Spinal cord (tissue), 10 donors: ENCODE measurements around the gene CYSRT1. TPM values are rescaled to one million over a fixed set of nuclear protein-coding genes. Genes with fewer than 3 reads are reported as not detected.
A peak's percentile ranks its signal among the peaks of the same experiment; 100 is the strongest.
"Not testable (repeated sequence)": the region's sequence is repeated elsewhere in the genome, so short reads cannot be mapped to it uniquely, and the experiment has no call there.

Source experiments
- DNase-seq, 6 donors: peaks; one replicate each; pipeline versions ENCODE4 v3.0.0 to v3.0.0-alpha.2; 2013 to 2015; ENCODE audit warnings: low spot score in 6 of 6, low read depth in 4 of 6
- H3K27ac ChIP-seq: one replicate; pipeline ENCODE4 v1.5.1; 2013; ENCODE audit warnings: low read depth, low read length, control low read depth
- H3K27me3 ChIP-seq: one replicate; pipeline ENCODE4 v1.6.1; 2013; ENCODE audit warnings: low read length; ENCODE audit not compliant: control insufficient read depth, insufficient read depth
- H3K36me3 ChIP-seq: one replicate; pipeline ENCODE4 v1.6.1; 2013; ENCODE audit warnings: low read length; ENCODE audit not compliant: control insufficient read depth, insufficient read depth
- H3K4me1 ChIP-seq: one replicate; pipeline ENCODE4 v1.6.1; 2013; ENCODE audit warnings: low read length; ENCODE audit not compliant: control insufficient read depth, insufficient read depth
- H3K4me3 ChIP-seq: one replicate; pipeline ENCODE4 v1.5.1; 2013; ENCODE audit warnings: low read depth, low read length, control low read depth
- H3K9me3 ChIP-seq: one replicate; pipeline ENCODE4 v1.6.1; 2013; ENCODE audit warnings: low read length; ENCODE audit not compliant: control insufficient read depth, insufficient read depth
- WGBS: methylation state at CpG from one replicate; pipeline ENCODE4 v1.1.5; 2013; ENCODE audit warnings: missing lambda C conversion rate; ENCODE audit not compliant: insufficient coverage; 5-methylcytosine and 5-hydroxymethylcytosine counted together
- polyA plus RNA-seq, 2 donors: library from polyadenylated mRNA; unstranded; fragments of 120-200 nt; gene quantifications; one replicate each; pipeline ENCODE4 v1.2.1, GENCODE V29; 2013; ENCODE audit not compliant: insufficient read length in 2 of 2
- total RNA-seq, 2 donors: library from RNA; depleted of rRNA in 1 of 2; stranded (reverse); fragments of 120-200 nt in 1 of 2; fragments of >200 nt in 1 of 2; gene quantifications; one replicate each; pipeline versions ENCODE4 v1.2.3 to v1.2.4, GENCODE V29; 2013 to 2014
- donor health status: healthy.

Gene CYSRT1
- total and polyA plus RNA-seq, 4 donors: 0.69 to 4.5 (median 2.2) TPM

- no peak for DNase-seq
- H3K4me1 ChIP-seq: peaks cover 52% of the 10 kb centered on the region
- no peaks in the 10 kb centered on the region for H3K27me3 ChIP-seq
- H3K4me3 ChIP-seq: no peak overlapping the region
- H3K9me3 ChIP-seq: no peaks in the 10 kb centered on the region
- H3K36me3 ChIP-seq: peaks cover 43% of the 10 kb centered on the region
- H3K27ac ChIP-seq: no peak overlapping the region
- 75% methylated on average over 32 of the region's 35 CpGs for WGBS
Observed at GRCh38 chr9:137235424-137236237, 10.7 kb downstream of the CYSRT1 start.

GRCh38 chr9:137236238-137236935 lies 11.4 kb downstream of the CYSRT1 start:
- Histone ChIP-seq H3K4me1 (peaks cover 52% of the 10 kb centered on the region), H3K36me3 (peaks cover 43% of the 10 kb centered on the region), H3K4me3 (no peak overlapping the region), H3K27ac (no peak overlapping the region), H3K9me3 (no peaks in the 10 kb centered on the region), H3K27me3 (no peaks in the 10 kb centered on the region)
- peak in 2 of 6 donors; percentile 82 to 83 for DNase-seq
- 14% methylated on average over 28 of the region's 31 CpGs for WGBS

- Histone ChIP-seq H3K27ac (peak overlapping the region; percentile 58), H3K27me3 (no peaks in the 10 kb centered on the region), H3K9me3 (no peaks in the 10 kb centered on the region), H3K4me1 (peaks cover 54% of the 10 kb centered on the region), H3K36me3 (peaks cover 46% of the 10 kb centered on the region), H3K4me3 (no peak overlapping the region)
- WGBS: 32% methylated on average over 10 of the region's 11 CpGs
- DNase-seq: no peak
Observed at GRCh38 chr9:137236936-137237421, 12.0 kb downstream of the CYSRT1 start.

- no peaks in the 10 kb centered on the region for H3K27me3 ChIP-seq
- 50% methylated on average over 12 of the region's 13 CpGs for WGBS
- peaks cover 53% of the 10 kb centered on the region for H3K36me3 ChIP-seq
- DNase-seq: peak in 2 of 6 donors; percentile 14 to 56
- H3K9me3 ChIP-seq: no peaks in the 10 kb centered on the region
- no peak overlapping the region for H3K4me3 ChIP-seq
- peaks cover 65% of the 10 kb centered on the region for H3K4me1 ChIP-seq
- peak overlapping the region; percentile 61 for H3K27ac ChIP-seq
Observed at GRCh38 chr9:137237759-137238726, 13.1 kb downstream of the CYSRT1 start.

GRCh38 chr9:137239541-137240200 lies 14.7 kb downstream of the CYSRT1 start:
- Histone ChIP-seq H3K27ac (peak overlapping the region; percentile 95), H3K4me3 (peak overlapping the region; percentile 61), H3K36me3 (peaks cover 64% of the 10 kb centered on the region), H3K4me1 (peaks cover 81% of the 10 kb centered on the region)
- not testable (repeated sequence) for H3K9me3 ChIP-seq, H3K27me3 ChIP-seq, DNase-seq
- WGBS: 47% methylated on average over 3 of the region's 27 CpGs

GRCh38 chr9:137240318-137240840 lies 15.4 kb downstream of the CYSRT1 start:
- peak in 3 of 6 donors; percentile 63 to 91 (median 82) for DNase-seq
- Histone ChIP-seq H3K27ac (peak overlapping the region; percentile 95), H3K9me3 (no peaks in the 10 kb centered on the region), H3K4me1 (peaks cover 84% of the 10 kb centered on the region), H3K36me3 (peaks cover 64% of the 10 kb centered on the region), H3K27me3 (no peaks in the 10 kb centered on the region), H3K4me3 (peak overlapping the region; percentile 61)
- WGBS: 0% methylated on average over 58 of the region's 58 CpGs

GRCh38 chr9:137240841-137241489 lies 16.0 kb downstream of the CYSRT1 start, which contains the start of gene TUBB4B:
TSS of gene TUBB4B (plus strand) at chr9:137241287. CDS start at chr9:137241361, 74 bp downstream.
- 0% methylated on average over 67 of the region's 67 CpGs for WGBS
- Histone ChIP-seq H3K4me1 (peaks cover 81% of the 10 kb centered on the region), H3K27me3 (no peaks in the 10 kb centered on the region), H3K4me3 (peak within 1 kb of the TSS; percentile 66), H3K36me3 (peaks cover 59% of the 10 kb centered on the region), H3K27ac (peak within 1 kb of the TSS; percentile 95), H3K9me3 (no peaks in the 10 kb centered on the region)
- DNase-seq: peak; percentile 96 to 100 (median 99)

GRCh38 chr9:137241490-137242268 lies 16.7 kb downstream of the CYSRT1 start:
- under 1% methylated on average over 75 of the region's 83 CpGs for WGBS
- Histone ChIP-seq H3K36me3 (peaks cover 56% of the 10 kb centered on the region), H3K9me3 (no peaks in the 10 kb centered on the region), H3K27ac (peak overlapping the region; percentile 33), H3K4me1 (peaks cover 74% of the 10 kb centered on the region), H3K27me3 (no peaks in the 10 kb centered on the region), H3K4me3 (peak overlapping the region; percentile 66)
- DNase-seq: no peak
